Fibroblast of gingiva (primary cell): ENCODE results near the gene KNDC1.
"Not testable (repeated sequence)": the region's sequence is repeated elsewhere in the genome, so short reads cannot be mapped to it uniquely, and the experiment has no call there.

Experiments used
- DNase-seq: peaks from one replicate; pipeline ENCODE4 v3.0.0-alpha.2; 2011; ENCODE audit warnings: low read depth

Gene KNDC1

GRCh38 chr10:133224076-133224475 is 64.1 kb downstream of the KNDC1 start:
- DNase-seq: no peak

GRCh38 chr10:133224756-133225372 is 64.8 kb downstream of the KNDC1 start:
- DNase-seq: no peak

GRCh38 chr10:133225707-133226191 is 65.7 kb downstream of the KNDC1 start:
- DNase-seq: no peak

- DNase-seq: no peak
These were observed 66.3 kb downstream of the KNDC1 start for GRCh38 chr10:133226251-133226808.

GRCh38 chr10:133227256-133227655 is 67.2 kb downstream of the KNDC1 start:
- DNase-seq: no peak

GRCh38 chr10:133229265-133230043 is 69.4 kb downstream of the KNDC1 start:
- DNase-seq: no peak

GRCh38 chr10:133230044-133230361 is 70.0 kb downstream of the KNDC1 start, which contains the start of gene UTF1:
UTF1 (plus strand) TSS chr10:133230217; CDS start chr10:133230289, 72 bp downstream.
- DNase-seq: no peak

- DNase-seq: no peak
These were observed 70.6 kb downstream of the KNDC1 start for GRCh38 chr10:133230387-133231195.

- DNase-seq: no peak
These were observed 71.4 kb downstream of the KNDC1 start for GRCh38 chr10:133231244-133231945.

- DNase-seq: no peak
These were observed 72.0 kb downstream of the KNDC1 start for GRCh38 chr10:133231946-133232574.

GRCh38 chr10:133234796-133235195 is 74.8 kb downstream of the KNDC1 start:
- DNase-seq: not testable (repeated sequence)

- DNase-seq: no peak
These were observed 75.3 kb downstream of the KNDC1 start for GRCh38 chr10:133235265-133235855.

GRCh38 chr10:133235932-133236331 is 75.9 kb downstream of the KNDC1 start:
- no peak for DNase-seq

GRCh38 chr10:133236401-133237240 is 76.6 kb downstream of the KNDC1 start:
- no peak for DNase-seq

GRCh38 chr10:133237241-133237587 is 77.2 kb downstream of the KNDC1 start:
- DNase-seq: no peak

- DNase-seq: no peak
These were observed 77.8 kb downstream of the KNDC1 start, which contains the start of gene VENTX for GRCh38 chr10:133237588-133238465. VENTX (plus strand) TSS chr10:133237855; CDS start chr10:133237915, 60 bp downstream.

GRCh38 chr10:133238466-133238804 is 78.4 kb downstream of the KNDC1 start:
- DNase-seq: no peak

- DNase-seq: no peak
These were observed 80.0 kb downstream of the KNDC1 start for GRCh38 chr10:133239990-133240389.
